Lower leg skin (tissue), 4 donors: ENCODE data around the gene PRKCE. TPM values are rescaled to one million over a fixed set of nuclear protein-coding genes. Genes with fewer than 3 reads are reported as not detected.

Experiments
- DNase-seq, 2 donors: peaks; one replicate each; pipeline ENCODE4 v3.0.0-alpha.2; 2019; ENCODE audit warnings: low spot score in 2 of 2
- H3K4me3 ChIP-seq: fragments of 200-600 bp; sonication (generic); 2 replicates; pipeline ENCODE4 v1.5.1; 2017; ENCODE audit warnings: mild to moderate bottlenecking, low read depth; ENCODE audit not compliant: poor library complexity, severe bottlenecking
- CTCF ChIP-seq, 3 donors: fragments of 450-650 bp; IDR thresholded peaks; one replicate each; pipeline ENCODE4 v1.5.1; 2016; ENCODE audit warnings: antibody characterized with exemption in 3 of 3, mild to moderate bottlenecking in 3 of 3, moderate library complexity in 2 of 3
- POLR2A ChIP-seq, 2 donors: fragments of 450-650 bp; IDR thresholded peaks; one replicate each; pipeline ENCODE4 v1.6.1; 2016 to 2017; ENCODE audit warnings: antibody characterized with exemption in 2 of 2, mild to moderate bottlenecking in 1 of 2, moderate library complexity in 1 of 2
- WGBS, 2 donors: methylation state at CpG; one replicate each; pipeline ENCODE4 v1.1.5; 2018; 5-methylcytosine and 5-hydroxymethylcytosine counted together
- intact Hi-C: fragments of 100-400 bp; cut with DNase I; formaldehyde crosslinking; loops from one replicate; pipeline ENCODE4 v1.15.0; 2023; ENCODE audit warnings: low total_unique reads
- total RNA-seq, 4 donors: library from RNA; depleted of rRNA; stranded (reverse); fragments of >200 nt; gene quantifications; one replicate each; pipeline ENCODE4 v1.1.0, GENCODE V29; 2016

Gene PRKCE
- total RNA-seq, 4 donors from 2014 or later = 3.5 to 10.3 (median 6.1) TPM

- intact Hi-C loops = no loop called here
- DNase-seq = no peak
- no peak overlapping the region for H3K4me3 ChIP-seq
- TF ChIP-seq POLR2A (IDR thresholded peaks at IDR 0.05) = no peak
- no peak for TF ChIP-seq CTCF (IDR thresholded peaks at IDR 0.05)
- WGBS, 2 donors = 69 to 86% methylated on average over 14 of the region's 14 CpGs
Observed at GRCh38 chr2:46082531-46083485, 431.3 kb downstream of the PRKCE start.

- WGBS, 2 donors = 68 to 72% methylated on average over 6 of the region's 6 CpGs
- no peak for DNase-seq
- intact Hi-C loops = no loop called here
- no peak for TF ChIP-seq CTCF (IDR thresholded peaks at IDR 0.05)
- no peak for TF ChIP-seq POLR2A (IDR thresholded peaks at IDR 0.05)
- H3K4me3 ChIP-seq = no peak overlapping the region
Observed at GRCh38 chr2:46086578-46087070, 435.1 kb downstream of the PRKCE start.

- DNase-seq = no peak
- no peak overlapping the region for H3K4me3 ChIP-seq
- 89 to 90% methylated on average over 4 of the region's 4 CpGs for WGBS, 2 donors
- no peak for TF ChIP-seq CTCF (IDR thresholded peaks at IDR 0.05)
- no peak for TF ChIP-seq POLR2A (IDR thresholded peaks at IDR 0.05)
- intact Hi-C loops = no loop called here
Observed at GRCh38 chr2:46087492-46087891, 436.0 kb downstream of the PRKCE start.

GRCh38 chr2:46091004-46091403 lies 439.5 kb downstream of the PRKCE start:
- intact Hi-C loops = no loop called here
- TF ChIP-seq POLR2A (IDR thresholded peaks at IDR 0.05) (no peak), CTCF (IDR thresholded peaks at IDR 0.05) (no peak)
- 47 to 56% methylated on average over 3 of the region's 3 CpGs for WGBS, 2 donors
- H3K4me3 ChIP-seq = no peak overlapping the region
- no peak for DNase-seq

- WGBS, 2 donors = 82 to 84% methylated on average over 6 of the region's 6 CpGs
- intact Hi-C loops = no loop called here
Observed at GRCh38 chr2:46091961-46092667, 440.6 kb downstream of the PRKCE start.

More at GRCh38 chr2:46091961-46092667, 440.6 kb downstream of the PRKCE start:
- no peak overlapping the region for H3K4me3 ChIP-seq
- no peak for DNase-seq
- TF ChIP-seq CTCF (IDR thresholded peaks at IDR 0.05) = no peak
- no peak for TF ChIP-seq POLR2A (IDR thresholded peaks at IDR 0.05)
